K562 (cell line): Measurements from ENCODE around the gene TMBIM4. TPM values are rescaled to one million over a fixed set of nuclear protein-coding genes. Genes with fewer than 3 reads are reported as not detected.
A peak's percentile ranks its signal among the peaks of the same experiment; 100 is the strongest.

Experiments used
- DDX20 ChIP-seq: fragments of 450-650 bp; IDR thresholded peaks from 2 replicates; pipeline ENCODE4 v1.6.1; 2016; ENCODE audit warnings: missing genetic modification characterization, low read depth, mild to moderate bottlenecking, missing compliant biosample characterization, moderate library complexity
- E2F3 ChIP-seq: fragments of 250-450 bp; sonication (Bioruptor Pico); IDR thresholded peaks from 2 replicates; pipeline ENCODE4 v1.4.0; 2020; ENCODE audit warnings: mild to moderate bottlenecking
- GABPB2 ChIP-seq: fragments of 250-450 bp; sonication (Bioruptor Pico); conservative IDR thresholded peaks from 2 replicates; pipeline ENCODE4 v1.5.1; 2021; ENCODE audit warnings: mild to moderate bottlenecking
- JUNB ChIP-seq: fragments of 450-650 bp; formaldehyde crosslinking; conservative IDR thresholded peaks from 2 replicates; pipeline ENCODE4 v1.4.0; 2020; ENCODE audit warnings: mild to moderate bottlenecking
- LEF1 ChIP-seq: fragments of 450-650 bp; IDR thresholded peaks from 2 replicates; pipeline ENCODE4 v1.6.1; 2016; ENCODE audit warnings: mild to moderate bottlenecking
- NFE2 ChIP-seq: IDR thresholded peaks from 2 replicates; pipeline ENCODE4 v1.6.1; 2014; ENCODE audit warnings: antibody characterized with exemption, low read depth
- PTRF ChIP-seq: fragments of 450-650 bp; IDR thresholded peaks from 2 replicates; pipeline ENCODE4 v1.6.1; 2016; ENCODE audit warnings: mild to moderate bottlenecking, missing genetic modification characterization, missing compliant biosample characterization
- RBM15 ChIP-seq: fragments of 200-400 bp; formaldehyde crosslinking; IDR thresholded peaks from 2 replicates; pipeline ENCODE4 v1.6.1; 2018; ENCODE audit warnings: mild to moderate bottlenecking, low read length, moderate library complexity; ENCODE audit not compliant: insufficient read depth
- SIN3B ChIP-seq: fragments of 450-650 bp; IDR thresholded peaks from 2 replicates; pipeline ENCODE4 v1.6.1; 2017; ENCODE audit warnings: low read depth, mild to moderate bottlenecking, moderate library complexity
- SMAD4 ChIP-seq: fragments of 250-450 bp; sonication (Bioruptor Pico); conservative IDR thresholded peaks from 2 replicates; pipeline ENCODE4 v1.8.0; 2021; ENCODE audit warnings: inconsistent platforms, mild to moderate bottlenecking, moderate library complexity
- SMARCA4 ChIP-seq: fragments of 450-650 bp; IDR thresholded peaks from 2 replicates; pipeline ENCODE4 v1.6.1; 2016
- ZFP36 ChIP-seq: fragments of 150-350 bp; IDR thresholded peaks from 2 replicates; pipeline ENCODE4 v1.6.1; 2018; ENCODE audit warnings: low read length, low read depth; ENCODE audit not compliant: partially characterized antibody
- ZNF354B ChIP-seq: fragments of 250-450 bp; sonication (Bioruptor Pico); IDR thresholded peaks from 2 replicates; pipeline ENCODE4 v1.4.0; 2020
- ZNF695 ChIP-seq: fragments of 450-650 bp; formaldehyde crosslinking; IDR thresholded peaks from 2 replicates; pipeline ENCODE4 v1.4.0; 2020; ENCODE audit warnings: mild to moderate bottlenecking, moderate library complexity
- polyA plus RNA-seq, 8 experiments: library from polyadenylated mRNA; depleted of rRNA in 4 of 8; stranded (reverse) in 5 of 8; unstranded in 3 of 8; fragments of >200 nt; fragmentation: Nextera tagmentation in 2 of 8; fragmentation: Illumina TruSeq in 1 of 8; extraction: Ambion mirVana in 2 of 8; extraction: Trizol in 1 of 8; gene quantifications; 2 replicates each; pipeline versions ENCODE4 v1.2.1 to v1.2.3, GENCODE V29; 2011 to 2014; ENCODE audit warnings: inconsistent platforms in 1 of 8, missing spikeins in 1 of 8
- total RNA-seq, 7 experiments: library from RNA; depleted of rRNA in 6 of 7; stranded (reverse); fragments of >200 nt in 6 of 7; fragmentation: Illumina TruSeq in 2 of 7; extraction: Trizol in 2 of 7; gene quantifications; 2 replicates each; pipeline versions ENCODE4 v1.2.1 to v1.2.3, GENCODE V29; 2011 to 2021; ENCODE audit warnings: low replicate concordance in 1 of 7
- TF ChIP-seq, protein P1 (sequence below): fragments of 450-650 bp; IDR thresholded peaks from 2 replicates; pipeline ENCODE4 v1.6.1; 2017; ENCODE audit warnings: antibody characterized with exemption
- TF ChIP-seq, protein P2 (sequence below): sonication (generic); formaldehyde crosslinking; IDR thresholded peaks from 2 replicates; pipeline ENCODE4 v1.9.0; 2022; ENCODE audit warnings: mild to moderate bottlenecking, missing genetic modification reagents
- TF ChIP-seq, protein P3 (sequence below): fragments of 450-650 bp; conservative IDR thresholded peaks from 2 replicates; pipeline ENCODE4 v1.6.1; 2016; ENCODE audit warnings: missing genetic modification characterization, low read depth, mild to moderate bottlenecking, missing compliant biosample characterization, moderate library complexity
- TF ChIP-seq, protein P4 (sequence below), 2 experiments: fragments of 450-650 bp; formaldehyde crosslinking in 1 of 2; IDR thresholded peaks; 2 replicates each; pipeline versions ENCODE4 v1.4.0 to v1.6.1; 2014 to 2020; ENCODE audit warnings: mild to moderate bottlenecking in 2 of 2, borderline replicate concordance in 1 of 2, low read depth in 1 of 2

The TMBIM4 gene
- total and polyA plus RNA-seq, 9 of the 15 experiments (the other 6 are each of a cell fraction or from before 2014, with no cell fraction given) = 18.6 to 272 (median 50.0) TPM

DNA sequence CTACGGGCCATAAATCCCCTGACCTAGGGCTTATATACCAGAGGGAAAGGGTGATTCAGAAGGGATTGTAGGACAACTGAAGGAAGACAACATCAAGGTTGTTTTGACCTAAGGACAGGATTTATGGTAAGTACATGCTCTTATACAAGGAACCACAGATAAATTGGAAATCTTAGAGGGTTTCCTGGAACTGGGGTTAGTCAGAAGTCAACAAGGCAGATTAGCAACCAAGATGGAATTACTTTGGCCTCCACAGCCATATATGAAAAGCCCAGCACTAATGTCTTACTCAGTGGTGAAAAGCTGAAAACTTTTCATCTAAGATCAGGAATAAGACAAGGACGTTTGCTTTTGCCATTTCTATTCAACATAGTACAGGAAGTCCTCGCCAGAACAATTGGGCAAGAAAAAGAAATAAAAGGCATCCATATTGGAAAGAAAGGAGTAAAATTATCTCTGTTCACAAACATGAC is 5.4 kb downstream of the TMBIM4 start (continued):
- TF ChIP-seq SMAD4 (CRISPR knock-in tag) (peak; percentile 95), GABPB2 (no peak), ZNF695 (CRISPR knock-in tag) (no peak), JUNB (CRISPR knock-in tag) (no peak), NFE2 (no peak), SIN3B (no peak), SMARCA4 (peak; percentile 88), ZNF354B (0 out of 2 replicates have a peak, but pooled peaks have one; percentile 32), RBM15 (no peak), LEF1 (peak; percentile 60), ZFP36 (no peak), E2F3 (no peak), DDX20 (peak; percentile 83), PTRF (tag) (peak; percentile 75; the same call in 1 of the 2 replicates)
- TF ChIP-seq, protein P1, sequence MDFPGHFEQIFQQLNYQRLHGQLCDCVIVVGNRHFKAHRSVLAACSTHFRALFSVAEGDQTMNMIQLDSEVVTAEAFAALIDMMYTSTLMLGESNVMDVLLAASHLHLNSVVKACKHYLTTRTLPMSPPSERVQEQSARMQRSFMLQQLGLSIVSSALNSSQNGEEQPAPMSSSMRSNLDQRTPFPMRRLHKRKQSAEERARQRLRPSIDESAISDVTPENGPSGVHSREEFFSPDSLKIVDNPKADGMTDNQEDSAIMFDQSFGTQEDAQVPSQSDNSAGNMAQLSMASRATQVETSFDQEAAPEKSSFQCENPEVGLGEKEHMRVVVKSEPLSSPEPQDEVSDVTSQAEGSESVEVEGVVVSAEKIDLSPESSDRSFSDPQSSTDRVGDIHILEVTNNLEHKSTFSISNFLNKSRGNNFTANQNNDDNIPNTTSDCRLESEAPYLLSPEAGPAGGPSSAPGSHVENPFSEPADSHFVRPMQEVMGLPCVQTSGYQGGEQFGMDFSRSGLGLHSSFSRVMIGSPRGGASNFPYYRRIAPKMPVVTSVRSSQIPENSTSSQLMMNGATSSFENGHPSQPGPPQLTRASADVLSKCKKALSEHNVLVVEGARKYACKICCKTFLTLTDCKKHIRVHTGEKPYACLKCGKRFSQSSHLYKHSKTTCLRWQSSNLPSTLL = no peak
- TF ChIP-seq, protein P2, sequence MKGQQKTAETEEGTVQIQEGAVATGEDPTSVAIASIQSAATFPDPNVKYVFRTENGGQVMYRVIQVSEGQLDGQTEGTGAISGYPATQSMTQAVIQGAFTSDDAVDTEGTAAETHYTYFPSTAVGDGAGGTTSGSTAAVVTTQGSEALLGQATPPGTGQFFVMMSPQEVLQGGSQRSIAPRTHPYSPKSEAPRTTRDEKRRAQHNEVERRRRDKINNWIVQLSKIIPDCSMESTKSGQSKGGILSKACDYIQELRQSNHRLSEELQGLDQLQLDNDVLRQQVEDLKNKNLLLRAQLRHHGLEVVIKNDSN (CRISPR knock-in tag) = no peak
- TF ChIP-seq, protein P3, sequence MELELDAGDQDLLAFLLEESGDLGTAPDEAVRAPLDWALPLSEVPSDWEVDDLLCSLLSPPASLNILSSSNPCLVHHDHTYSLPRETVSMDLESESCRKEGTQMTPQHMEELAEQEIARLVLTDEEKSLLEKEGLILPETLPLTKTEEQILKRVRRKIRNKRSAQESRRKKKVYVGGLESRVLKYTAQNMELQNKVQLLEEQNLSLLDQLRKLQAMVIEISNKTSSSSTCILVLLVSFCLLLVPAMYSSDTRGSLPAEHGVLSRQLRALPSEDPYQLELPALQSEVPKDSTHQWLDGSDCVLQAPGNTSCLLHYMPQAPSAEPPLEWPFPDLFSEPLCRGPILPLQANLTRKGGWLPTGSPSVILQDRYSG (tag) = peak; percentile 92
- TF ChIP-seq, protein P4, sequence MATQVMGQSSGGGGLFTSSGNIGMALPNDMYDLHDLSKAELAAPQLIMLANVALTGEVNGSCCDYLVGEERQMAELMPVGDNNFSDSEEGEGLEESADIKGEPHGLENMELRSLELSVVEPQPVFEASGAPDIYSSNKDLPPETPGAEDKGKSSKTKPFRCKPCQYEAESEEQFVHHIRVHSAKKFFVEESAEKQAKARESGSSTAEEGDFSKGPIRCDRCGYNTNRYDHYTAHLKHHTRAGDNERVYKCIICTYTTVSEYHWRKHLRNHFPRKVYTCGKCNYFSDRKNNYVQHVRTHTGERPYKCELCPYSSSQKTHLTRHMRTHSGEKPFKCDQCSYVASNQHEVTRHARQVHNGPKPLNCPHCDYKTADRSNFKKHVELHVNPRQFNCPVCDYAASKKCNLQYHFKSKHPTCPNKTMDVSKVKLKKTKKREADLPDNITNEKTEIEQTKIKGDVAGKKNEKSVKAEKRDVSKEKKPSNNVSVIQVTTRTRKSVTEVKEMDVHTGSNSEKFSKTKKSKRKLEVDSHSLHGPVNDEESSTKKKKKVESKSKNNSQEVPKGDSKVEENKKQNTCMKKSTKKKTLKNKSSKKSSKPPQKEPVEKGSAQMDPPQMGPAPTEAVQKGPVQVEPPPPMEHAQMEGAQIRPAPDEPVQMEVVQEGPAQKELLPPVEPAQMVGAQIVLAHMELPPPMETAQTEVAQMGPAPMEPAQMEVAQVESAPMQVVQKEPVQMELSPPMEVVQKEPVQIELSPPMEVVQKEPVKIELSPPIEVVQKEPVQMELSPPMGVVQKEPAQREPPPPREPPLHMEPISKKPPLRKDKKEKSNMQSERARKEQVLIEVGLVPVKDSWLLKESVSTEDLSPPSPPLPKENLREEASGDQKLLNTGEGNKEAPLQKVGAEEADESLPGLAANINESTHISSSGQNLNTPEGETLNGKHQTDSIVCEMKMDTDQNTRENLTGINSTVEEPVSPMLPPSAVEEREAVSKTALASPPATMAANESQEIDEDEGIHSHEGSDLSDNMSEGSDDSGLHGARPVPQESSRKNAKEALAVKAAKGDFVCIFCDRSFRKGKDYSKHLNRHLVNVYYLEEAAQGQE (IDR thresholded peaks at IDR 0.05; ENCODE audit: borderline replicate concordance) = no peak; the same call in 1 of the 2 replicates
- TF ChIP-seq, protein P4 (CRISPR knock-in tag; IDR thresholded peaks at IDR 0.05; ENCODE audit: low read depth) = no peak
